BE2C (cell line): Measurements from ENCODE around the gene ARL4A.
"Not testable (repeated sequence)": the region's sequence is repeated elsewhere in the genome, so short reads cannot be mapped to it uniquely, and the experiment has no call there.

Experiments used
- DNase-seq: peaks from one replicate; pipeline ENCODE4 v3.0.0-alpha.2; 2020
- H3K27me3 ChIP-seq: fragments of 250-450 bp; sonication (Bioruptor Pico); 2 replicates; pipeline ENCODE4 v1.5.1; 2020; ENCODE audit warnings: mild to moderate bottlenecking
- H3K36me3 ChIP-seq: fragments of 250-450 bp; sonication (Bioruptor Pico); 2 replicates; pipeline ENCODE4 v1.5.1; 2020; ENCODE audit warnings: mild to moderate bottlenecking
- H3K4me1 ChIP-seq: fragments of 250-450 bp; sonication (Bioruptor Pico); 2 replicates; pipeline ENCODE4 v1.5.1; 2020
- H3K4me3 ChIP-seq: 2 replicates; pipeline ENCODE4 v1.5.1; 2011; ENCODE audit warnings: low read depth, low read length
- H3K9me3 ChIP-seq: fragments of 250-450 bp; sonication (Bioruptor Pico); 2 replicates; pipeline ENCODE4 v1.5.1; 2020
- TF ChIP-seq, protein P1 (sequence below): IDR thresholded peaks from 2 replicates; pipeline ENCODE4 v1.5.1; 2012; ENCODE audit warnings: mild to moderate bottlenecking, low read depth, low read length

The ARL4A gene

DNA sequence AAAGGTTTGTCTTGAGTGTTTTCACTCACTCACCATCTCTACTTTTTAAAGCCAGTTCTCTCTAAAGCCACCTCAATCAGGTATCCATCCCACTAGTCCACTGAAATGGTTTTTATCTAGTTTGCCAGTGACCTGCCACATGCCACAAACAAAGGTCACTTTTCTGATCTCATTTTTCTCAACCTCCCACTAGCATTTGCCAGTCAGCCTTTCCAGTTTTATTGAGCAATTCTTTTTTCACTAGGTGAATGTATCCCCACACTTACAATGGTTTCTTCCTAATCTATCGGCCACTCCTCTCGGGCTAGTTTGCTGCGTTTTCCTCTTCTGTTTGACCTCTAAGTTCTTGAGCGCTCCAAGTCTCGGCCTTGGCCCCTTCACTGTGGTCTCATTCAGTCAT lies 44.9 kb upstream of the ARL4A start:
- DNase-seq, result no peak
- TF ChIP-seq, protein P1, sequence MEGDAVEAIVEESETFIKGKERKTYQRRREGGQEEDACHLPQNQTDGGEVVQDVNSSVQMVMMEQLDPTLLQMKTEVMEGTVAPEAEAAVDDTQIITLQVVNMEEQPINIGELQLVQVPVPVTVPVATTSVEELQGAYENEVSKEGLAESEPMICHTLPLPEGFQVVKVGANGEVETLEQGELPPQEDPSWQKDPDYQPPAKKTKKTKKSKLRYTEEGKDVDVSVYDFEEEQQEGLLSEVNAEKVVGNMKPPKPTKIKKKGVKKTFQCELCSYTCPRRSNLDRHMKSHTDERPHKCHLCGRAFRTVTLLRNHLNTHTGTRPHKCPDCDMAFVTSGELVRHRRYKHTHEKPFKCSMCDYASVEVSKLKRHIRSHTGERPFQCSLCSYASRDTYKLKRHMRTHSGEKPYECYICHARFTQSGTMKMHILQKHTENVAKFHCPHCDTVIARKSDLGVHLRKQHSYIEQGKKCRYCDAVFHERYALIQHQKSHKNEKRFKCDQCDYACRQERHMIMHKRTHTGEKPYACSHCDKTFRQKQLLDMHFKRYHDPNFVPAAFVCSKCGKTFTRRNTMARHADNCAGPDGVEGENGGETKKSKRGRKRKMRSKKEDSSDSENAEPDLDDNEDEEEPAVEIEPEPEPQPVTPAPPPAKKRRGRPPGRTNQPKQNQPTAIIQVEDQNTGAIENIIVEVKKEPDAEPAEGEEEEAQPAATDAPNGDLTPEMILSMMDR, result no peak
- Histone ChIP-seq H3K4me1 (no peaks in the 10 kb centered on the region), H3K4me3 (no peak overlapping the region), H3K36me3 (no peaks in the 10 kb centered on the region), H3K27me3 (peaks cover 4% of the 10 kb centered on the region; the same call in 1 of the 2 replicates), H3K9me3 (no peaks in the 10 kb centered on the region)

DNA sequence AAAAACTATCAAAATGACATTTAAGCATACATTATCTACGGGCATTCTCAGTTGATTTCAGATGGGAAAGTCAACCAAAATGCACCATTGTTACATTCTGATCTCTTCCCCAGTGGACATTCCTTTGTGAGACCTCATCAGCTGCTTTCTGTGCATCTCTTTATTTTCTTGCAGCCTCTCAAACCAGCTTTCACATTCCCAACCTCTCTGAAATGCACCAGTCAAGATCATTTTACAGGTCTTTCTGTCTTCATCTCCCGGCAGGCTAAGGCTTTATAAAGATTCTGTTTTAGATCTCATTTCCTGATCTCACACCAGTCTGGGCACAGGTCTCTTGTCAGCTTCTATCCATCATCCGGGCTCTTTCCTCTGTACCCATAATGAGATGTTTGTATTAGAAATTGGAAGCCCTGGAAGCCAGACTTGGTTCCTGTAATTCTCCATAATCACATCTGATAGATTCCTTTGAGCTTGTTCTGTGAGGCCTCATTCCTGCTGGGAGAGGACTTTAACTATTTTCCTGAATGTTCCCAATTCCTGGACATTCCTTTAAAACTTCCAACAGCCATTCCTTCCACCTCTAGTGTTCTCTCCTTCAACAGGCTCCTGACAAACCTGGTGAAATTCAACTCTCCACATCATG lies 44.3 kb upstream of the ARL4A start:
- no peaks in the 10 kb centered on the region for H3K36me3 ChIP-seq
- H3K4me3 ChIP-seq, result no peak overlapping the region
- H3K9me3 ChIP-seq, result no peaks in the 10 kb centered on the region
- TF ChIP-seq, protein P1, result no peak
- DNase-seq, result no peak
- peaks cover 1% of the 10 kb centered on the region; the same call in 1 of the 2 replicates for H3K27me3 ChIP-seq
- H3K4me1 ChIP-seq, result no peaks in the 10 kb centered on the region

DNA sequence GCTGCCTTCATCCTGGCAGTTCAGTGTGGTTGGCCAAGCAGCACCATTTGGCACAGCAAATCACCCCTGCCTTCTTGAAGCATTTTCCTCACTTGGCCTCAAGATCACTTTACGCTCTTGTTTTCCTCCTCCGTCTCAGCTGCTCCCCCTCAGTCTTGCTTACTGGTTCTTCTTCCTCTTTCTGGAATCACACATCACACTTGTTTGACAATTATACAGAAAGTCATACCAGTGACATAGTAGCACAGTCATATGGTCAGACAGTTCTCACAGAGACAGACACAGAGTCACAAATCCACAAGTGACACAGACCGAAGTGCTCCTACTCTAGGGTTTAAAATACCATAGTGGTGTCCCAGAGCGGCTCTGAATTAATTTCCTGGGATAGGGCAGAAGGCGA lies 43.8 kb upstream of the ARL4A start:
- Histone ChIP-seq H3K4me1 (no peaks in the 10 kb centered on the region), H3K9me3 (no peaks in the 10 kb centered on the region), H3K36me3 (no peaks in the 10 kb centered on the region), H3K4me3 (no peak overlapping the region), H3K27me3 (no peaks in the 10 kb centered on the region; the same call in 1 of the 2 replicates)
- TF ChIP-seq, protein P1, result no peak
- DNase-seq, result no peak

DNA sequence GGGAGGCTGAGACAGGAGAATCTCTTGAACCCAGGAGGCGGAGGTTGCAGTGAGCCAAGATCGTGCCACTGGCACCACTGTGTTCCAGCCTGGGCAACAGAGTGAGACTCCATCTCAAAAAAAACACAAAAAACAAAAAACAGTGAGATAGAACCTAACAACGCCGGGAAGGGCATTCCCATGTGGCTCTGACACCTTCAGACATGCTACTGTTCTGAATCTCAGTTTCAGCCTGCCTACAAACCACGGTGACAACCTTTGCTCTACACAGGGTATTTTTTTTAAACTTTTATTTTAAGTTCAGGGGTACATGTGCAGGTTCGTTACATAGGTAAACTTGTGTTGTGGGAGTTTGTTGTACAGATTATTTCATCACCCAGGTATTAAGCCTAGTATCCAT lies 42.2 kb upstream of the ARL4A start:
- not testable (repeated sequence) for H3K4me1 ChIP-seq, H3K9me3 ChIP-seq, H3K27me3 ChIP-seq, H3K4me3 ChIP-seq, H3K36me3 ChIP-seq, DNase-seq

DNA sequence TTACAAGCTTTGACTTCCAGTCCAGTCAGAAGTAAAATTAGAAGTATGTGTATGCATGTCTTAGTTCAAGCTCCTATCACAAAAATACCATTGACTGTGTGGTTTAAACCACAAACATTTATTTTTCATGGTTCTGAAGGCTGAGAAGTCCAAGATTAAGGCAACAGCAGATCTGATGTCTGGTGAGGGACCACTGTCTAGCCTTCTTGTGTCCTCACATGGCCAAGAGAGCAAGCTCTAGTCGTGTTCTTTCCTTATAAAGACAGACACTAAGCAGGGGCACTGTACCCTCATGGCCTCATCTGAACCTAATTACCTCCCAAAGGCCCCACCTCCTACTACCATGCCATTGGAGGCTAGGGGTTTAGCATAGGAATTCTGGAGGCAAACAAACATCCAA lies 41.3 kb upstream of the ARL4A start:
- DNase-seq, result no peak
- TF ChIP-seq, protein P1, result no peak

DNA sequence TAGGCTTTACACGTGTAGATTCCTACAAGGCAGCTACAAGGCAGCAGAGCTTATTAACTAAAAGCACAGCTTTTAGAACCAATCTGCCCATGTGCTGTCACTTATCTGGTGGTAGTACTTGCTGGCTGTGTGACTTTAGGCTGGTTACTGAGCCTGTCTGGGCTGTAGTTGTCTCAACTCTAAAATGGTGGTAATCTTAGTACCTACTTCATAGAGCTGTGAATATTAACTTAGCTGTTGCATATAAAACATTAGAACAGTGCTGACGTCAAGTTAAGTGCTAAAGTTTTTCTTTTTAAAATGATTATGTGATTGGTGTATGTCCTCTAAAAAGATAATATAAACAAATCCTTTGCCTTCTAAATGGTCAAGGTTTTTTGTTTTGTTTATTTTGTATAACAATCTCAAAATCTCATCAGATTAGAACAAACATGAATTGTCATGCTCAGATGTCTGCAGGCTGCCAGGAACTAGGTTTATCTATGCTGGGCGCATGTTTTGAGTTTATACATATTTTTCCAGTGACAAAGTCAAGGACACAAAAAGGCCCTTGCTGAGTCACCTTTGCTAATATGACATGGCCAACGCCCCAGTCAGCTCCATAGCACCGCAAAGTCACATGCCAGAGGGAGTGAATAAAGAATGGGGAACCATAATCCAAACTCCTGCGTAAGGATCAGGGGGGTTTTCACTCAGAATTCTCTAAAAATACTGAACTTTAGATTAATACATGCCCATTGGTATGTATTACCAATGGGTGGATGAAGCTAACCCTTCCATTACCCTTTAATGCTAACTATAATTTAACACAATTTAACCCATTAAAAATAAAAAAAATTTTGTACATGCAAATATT lies 39.8 kb upstream of the ARL4A start:
- Histone ChIP-seq H3K27me3 (no peaks in the 10 kb centered on the region; the same call in none of the 2 replicates), H3K4me3 (no peak overlapping the region), H3K9me3 (no peaks in the 10 kb centered on the region), H3K4me1 (no peaks in the 10 kb centered on the region), H3K36me3 (no peaks in the 10 kb centered on the region)
- no peak for DNase-seq
- TF ChIP-seq, protein P1, result no peak

More for the DNA sequence above, 41.3 kb upstream of the ARL4A start:
- H3K27me3 ChIP-seq, result no peaks in the 10 kb centered on the region; the same call in 1 of the 2 replicates
- H3K4me1 ChIP-seq, result no peaks in the 10 kb centered on the region
- no peak overlapping the region for H3K4me3 ChIP-seq
- no peaks in the 10 kb centered on the region for H3K9me3 ChIP-seq
- H3K36me3 ChIP-seq, result no peaks in the 10 kb centered on the region
